Endothelial cell of umbilical vein (primary cell): ENCODE measurements around the gene NAT10. TPM values are rescaled to one million over a fixed set of nuclear protein-coding genes. Genes with fewer than 3 reads are reported as not detected.

Experiments
- BruUV-seq: library from RNA; stranded (reverse); fragments of 400-500 nt; replicated peaks from 2 replicates; lab custom pipeline; 2021; lab: Mats Ljungman, UMichigan
- CTCF ChIA-PET: fragments of 300-600, 350-600 bp; sonication (Branson Sonifier 250); formaldehyde crosslinking; loops from one replicate; lab custom pipeline; 2021; ENCODE audit warnings: antibody characterized with exemption, inconsistent platforms; lab: Charles Lee
- POLR2A ChIA-PET: fragments of 300-600, 350-600 bp; sonication (Branson Sonifier 250); formaldehyde crosslinking; loops from one replicate; lab custom pipeline; 2021; ENCODE audit warnings: antibody characterized with exemption, inconsistent platforms; lab: Charles Lee
- DNase-seq: peaks from one replicate; pipeline ENCODE4 v3.0.0-alpha.2; 2011; ENCODE audit warnings: low read depth, low spot score
- FAIRE-seq: peaks from 2 replicates; lab custom pipeline; 2011; peaks lifted over from hg19 to GRCh38; lab: Jason Lieb, UNC
- H2AFZ ChIP-seq: 2 replicates; pipeline ENCODE4 v1.6.0; 2012; ENCODE audit warnings: low read depth, low read length, control low read depth, inconsistent platforms
- H3K27ac ChIP-seq: 2 replicates; pipeline ENCODE4 v1.5.1; 2011; ENCODE audit warnings: low read depth, mild to moderate bottlenecking, control low read depth, low read length, moderate library complexity; ENCODE audit not compliant: insufficient read depth
- H3K27me3 ChIP-seq, 2 experiments: 2 replicates each; pipeline versions ENCODE4 v1.6.0 to v1.6.1; 2011; ENCODE audit warnings: low read length in 2 of 2, mixed read lengths in 1 of 2; ENCODE audit not compliant: control insufficient read depth in 2 of 2, insufficient read depth in 2 of 2
- H3K36me3 ChIP-seq, 2 experiments: 2 replicates in 1 of 2; 3 replicates in 1 of 2; pipeline ENCODE4 v1.5.1; 2011; ENCODE audit warnings: low read length in 2 of 2, mild to moderate bottlenecking in 1 of 2, moderate library complexity in 1 of 2; ENCODE audit not compliant: control insufficient read depth in 2 of 2, insufficient read depth in 2 of 2; ENCODE audit errors: extremely low read depth in 1 of 2
- H3K4me1 ChIP-seq: 3 replicates; pipeline ENCODE4 v1.5.1; 2011; ENCODE audit warnings: mild to moderate bottlenecking, low read length; ENCODE audit not compliant: control insufficient read depth, insufficient read depth; ENCODE audit errors: extremely low read depth
- H3K4me2 ChIP-seq: 2 replicates; pipeline ENCODE4 v1.6.1; 2011; ENCODE audit warnings: low read length, control low read depth, mixed read lengths; ENCODE audit not compliant: insufficient read depth
- H3K4me3 ChIP-seq, 3 experiments: fragments of 200-600 bp in 1 of 3; sonication (generic), shearing (Covaris generic) in 1 of 3; replicated peaks in 1 of 3; 2 replicates each; pipeline ENCODE4 v1.5.1; 2011 to 2016; ENCODE audit warnings: control low read depth in 3 of 3, low read length in 3 of 3, mild to moderate bottlenecking in 2 of 3, inconsistent platforms in 1 of 3, low read depth in 1 of 3, moderate library complexity in 1 of 3; ENCODE audit not compliant: insufficient read depth in 1 of 3
- H3K79me2 ChIP-seq: 2 replicates; pipeline ENCODE4 v1.6.0; 2012; ENCODE audit warnings: low read length, inconsistent platforms; ENCODE audit not compliant: control insufficient read depth, insufficient read depth
- H3K9ac ChIP-seq: replicated peaks from 2 replicates; pipeline ENCODE3; 2011; ENCODE audit warnings: low read length, control low read depth; ENCODE audit not compliant: insufficient read depth; ENCODE audit errors: extremely low read depth
- H3K9me1 ChIP-seq: replicated peaks from 3 replicates; pipeline ENCODE4 v1.6.0; 2011; ENCODE audit warnings: mild to moderate bottlenecking, low read length; ENCODE audit not compliant: control insufficient read depth, insufficient read depth; ENCODE audit errors: extremely low read depth
- H3K9me3 ChIP-seq: replicated peaks from 2 replicates; pipeline ENCODE4 v1.5.1; 2012; ENCODE audit warnings: low read length, inconsistent platforms; ENCODE audit not compliant: control insufficient read depth, insufficient read depth
- H4K20me1 ChIP-seq: replicated peaks from 2 replicates; pipeline ENCODE3; 2011; ENCODE audit warnings: mild to moderate bottlenecking, low read length; ENCODE audit not compliant: control insufficient read depth, insufficient read depth; ENCODE audit errors: extremely low read depth
- EZH2 ChIP-seq: IDR thresholded peaks from 2 replicates; pipeline ENCODE4 v1.6.1; 2012; ENCODE audit warnings: borderline replicate concordance, low read depth, mild to moderate bottlenecking, moderate library complexity, low read length, inconsistent platforms; ENCODE audit not compliant: severe bottlenecking
- FOS ChIP-seq: IDR thresholded peaks from 2 replicates; pipeline ENCODE4 v1.6.1; 2011; ENCODE audit warnings: mild to moderate bottlenecking, low read length, moderate library complexity, borderline replicate concordance; ENCODE audit not compliant: insufficient read depth
- GATA2 ChIP-seq: IDR thresholded peaks from 2 replicates; pipeline ENCODE4 v1.7.0; 2011; ENCODE audit warnings: low read depth, mild to moderate bottlenecking, moderate library complexity, mixed read lengths, low read length; ENCODE audit not compliant: insufficient read length, insufficient read depth
- JUN ChIP-seq: IDR thresholded peaks from 2 replicates; pipeline ENCODE4 v1.6.1; 2011; ENCODE audit warnings: borderline replicate concordance, low read depth; ENCODE audit not compliant: insufficient read length, insufficient read depth
- MYC ChIP-seq: IDR thresholded peaks from one replicate; pipeline ENCODE4 v1.6.1; 2011; ENCODE audit warnings: mild to moderate bottlenecking, low read depth, low read length
- POLR2A ChIP-seq: IDR thresholded peaks from 2 replicates; pipeline ENCODE4 v1.6.1; 2012; ENCODE audit warnings: low read depth, mild to moderate bottlenecking, control low read depth, low read length
- POLR2AphosphoS5 ChIP-seq: IDR thresholded peaks from 2 replicates; pipeline ENCODE4 v1.6.1; 2012; ENCODE audit warnings: low read depth, mild to moderate bottlenecking, control low read depth, low read length, moderate library complexity; ENCODE audit not compliant: insufficient read depth
- dilution Hi-C: fragments of 300-500 bp; cut with MboI; formaldehyde crosslinking; loops from one replicate; pipeline ENCODE4 v1.15.0; 2019; ENCODE audit warnings: low sequenced_read_pairs; ENCODE audit not compliant: extremely low pct_ligation_motif_present
- intact Hi-C: fragments of 100-400 bp; cut with micrococcal nuclease; formaldehyde crosslinking; loops from one replicate; pipeline ENCODE4 v1.10.0; 2022
- polyA plus RNA-seq, 4 experiments: library from polyadenylated mRNA; depleted of rRNA in 3 of 4; stranded (reverse) in 3 of 4; unstranded in 1 of 4; fragments of >200 nt; gene quantifications; 2 replicates each; pipeline versions ENCODE4 v1.2.1 to v1.2.3, GENCODE V29; 2011 to 2012; ENCODE audit warnings: missing spikeins in 1 of 4
- total RNA-seq: library from RNA; stranded (reverse); gene quantifications from 2 replicates; pipeline ENCODE4 v1.2.3, GENCODE V29; 2021
- TF ChIP-seq, protein P1 (sequence below): IDR thresholded peaks from 2 replicates; pipeline ENCODE4 v1.6.1; 2011; ENCODE audit not compliant: insufficient read depth, insufficient read length
- TF ChIP-seq, protein P2 (sequence below), 2 donors: IDR thresholded peaks; 1 replicate in 1 of 2; 2 replicates in 1 of 2; pipeline ENCODE4 v1.5.1; 2011; ENCODE audit warnings: low read length in 2 of 2, mild to moderate bottlenecking in 2 of 2, moderate library complexity in 2 of 2, control low read depth in 1 of 2, inconsistent platforms in 1 of 2, low read depth in 1 of 2; ENCODE audit not compliant: insufficient read depth in 1 of 2; ENCODE audit errors: extremely low read depth in 1 of 2

NAT10 gene
- total and polyA plus RNA-seq, 2 donors (not counting 3 experiments of a cell fraction or from before 2014, with no cell fraction given) = 32.0 to 57.6 TPM

DNA sequence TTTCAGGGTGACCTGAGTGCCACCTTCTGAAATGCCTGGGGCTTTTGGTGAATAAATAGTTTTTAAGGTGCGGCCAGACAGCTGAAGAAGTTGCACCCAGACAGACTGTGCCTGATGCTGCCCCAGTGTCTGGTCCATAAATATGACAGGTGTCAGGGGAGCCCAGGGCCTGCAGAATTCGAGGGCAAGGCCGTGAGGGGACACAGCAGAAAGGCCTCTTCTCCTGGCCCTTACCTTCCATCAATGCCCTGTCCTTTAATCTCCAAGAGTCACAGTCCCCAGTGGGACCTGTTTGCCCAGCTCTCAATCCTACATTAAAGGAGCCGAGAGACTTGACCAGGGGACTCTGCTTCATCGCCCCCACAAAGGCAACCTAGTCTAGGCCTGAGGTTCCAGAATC, 45.7 kb downstream of the NAT10 start:
- Histone ChIP-seq H4K20me1 (no peaks in the 10 kb centered on the region), H2AFZ (no peak overlapping the region), H3K79me2 (no peaks in the 10 kb centered on the region), H3K9me1 (no peaks in the 10 kb centered on the region), H3K27me3 (no peaks in the 10 kb centered on the region), H3K27ac (no peak overlapping the region), H3K9ac (no peak overlapping the region), H3K36me3 (peaks cover 5 to 11% of the 10 kb centered on the region in 2 experiments), H3K4me1 (no peaks in the 10 kb centered on the region), H3K4me3 (no peak overlapping the region), H3K4me2 (no peak overlapping the region), H3K9me3 (no peaks in the 10 kb centered on the region)
- dilution Hi-C loops (no loop called here), intact Hi-C loops (no loop called here)
- DNase-seq (no peak), FAIRE-seq (no peak)
- no TSS peak for BruUV-seq
- TF ChIP-seq GATA2 (no peak), EZH2 (no peak), MYC (no peak), FOS (no peak), POLR2AphosphoS5 (no peak), POLR2A (no peak), JUN (no peak)
- TF ChIP-seq, protein P1, sequence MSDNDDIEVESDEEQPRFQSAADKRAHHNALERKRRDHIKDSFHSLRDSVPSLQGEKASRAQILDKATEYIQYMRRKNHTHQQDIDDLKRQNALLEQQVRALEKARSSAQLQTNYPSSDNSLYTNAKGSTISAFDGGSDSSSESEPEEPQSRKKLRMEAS = no peak
- TF ChIP-seq, protein P2, sequence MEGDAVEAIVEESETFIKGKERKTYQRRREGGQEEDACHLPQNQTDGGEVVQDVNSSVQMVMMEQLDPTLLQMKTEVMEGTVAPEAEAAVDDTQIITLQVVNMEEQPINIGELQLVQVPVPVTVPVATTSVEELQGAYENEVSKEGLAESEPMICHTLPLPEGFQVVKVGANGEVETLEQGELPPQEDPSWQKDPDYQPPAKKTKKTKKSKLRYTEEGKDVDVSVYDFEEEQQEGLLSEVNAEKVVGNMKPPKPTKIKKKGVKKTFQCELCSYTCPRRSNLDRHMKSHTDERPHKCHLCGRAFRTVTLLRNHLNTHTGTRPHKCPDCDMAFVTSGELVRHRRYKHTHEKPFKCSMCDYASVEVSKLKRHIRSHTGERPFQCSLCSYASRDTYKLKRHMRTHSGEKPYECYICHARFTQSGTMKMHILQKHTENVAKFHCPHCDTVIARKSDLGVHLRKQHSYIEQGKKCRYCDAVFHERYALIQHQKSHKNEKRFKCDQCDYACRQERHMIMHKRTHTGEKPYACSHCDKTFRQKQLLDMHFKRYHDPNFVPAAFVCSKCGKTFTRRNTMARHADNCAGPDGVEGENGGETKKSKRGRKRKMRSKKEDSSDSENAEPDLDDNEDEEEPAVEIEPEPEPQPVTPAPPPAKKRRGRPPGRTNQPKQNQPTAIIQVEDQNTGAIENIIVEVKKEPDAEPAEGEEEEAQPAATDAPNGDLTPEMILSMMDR (IDR thresholded peaks at IDR 0.05; ENCODE audit: extremely low read depth in 1 of 2, insufficient read depth in 1 of 2, low read depth in 1 of 2, low read length in 2 of 2) = no peak
- POLR2A ChIA-PET = no interaction called here
- CTCF ChIA-PET = interaction anchor here (0.9 to 1.4 kb wide), 5 partner anchors 11 to 317 kb away, joined by 3 to 8 read pairs (median 3); no protein-coding TSS in a partner anchor
